ENCODE results near the gene MYG1. TPM values are rescaled to one million over a fixed set of nuclear protein-coding genes. Genes with fewer than 3 reads are reported as not detected.

MYG1 gene
- total RNA-seq, 1 donor from 2014 or later: 30.2 TPM

Other genes starting within 250 kb of the MYG1 start
- 10.6 TPM for gene TNS2, start 249.6 kb upstream of the MYG1 start, total RNA-seq
- 29.3 TPM for gene SPRYD3, start 220.3 kb upstream of the MYG1 start, total RNA-seq
- gene IGFBP6, start 202.0 kb upstream of the MYG1 start, total RNA-seq: 50.5 TPM
- not detected for gene SOAT2, start 196.2 kb upstream of the MYG1 start, total RNA-seq
- gene ZNF740, start 119.0 kb upstream of the MYG1 start, total RNA-seq: 19.6 TPM
- gene CSAD, start 118.8 kb upstream of the MYG1 start, total RNA-seq: 17.1 TPM
- gene ITGB7, start 92.4 kb upstream of the MYG1 start, total RNA-seq: 7.0 TPM
- 168 TPM for gene RARG, start 67.5 kb upstream of the MYG1 start, total RNA-seq
- gene ESPL1, start 31.4 kb upstream of the MYG1 start, total RNA-seq: 33.8 TPM
- gene PFDN5, start 4.2 kb upstream of the MYG1 start, total RNA-seq: 306 TPM
- gene AAAS, start 21.9 kb downstream of the MYG1 start, total RNA-seq: 28.5 TPM
- gene SP7, start 36.7 kb downstream of the MYG1 start, total RNA-seq: not detected
- 71.0 TPM for gene SP1, start 80.5 kb downstream of the MYG1 start, total RNA-seq
- not detected for gene AMHR2, start 124.2 kb downstream of the MYG1 start, total RNA-seq
- 92.0 TPM for gene PRR13, start 142.0 kb downstream of the MYG1 start, total RNA-seq
- 493 TPM for gene PCBP2, start 152.4 kb downstream of the MYG1 start, total RNA-seq
- gene MAP3K12, start 199.8 kb downstream of the MYG1 start, total RNA-seq: 2.0 TPM
- 19.3 TPM for gene TARBP2, start 201.6 kb downstream of the MYG1 start, total RNA-seq
- gene NPFF, start 207.8 kb downstream of the MYG1 start, total RNA-seq: not detected

Data from esophagus mucosa (tissue), 1 donor.